GM06990 (cell line): ENCODE measurements around the gene DBI.

Experiments
- DNase-seq: peaks from one replicate; pipeline ENCODE4 v3.0.0-alpha.2; 2011; ENCODE audit not compliant: insufficient read length; ENCODE audit errors: extremely low read depth
- H3K27me3 ChIP-seq: replicated peaks from 2 replicates; pipeline ENCODE4 v1.6.0; 2011; ENCODE audit warnings: low read length; ENCODE audit not compliant: control insufficient read depth, insufficient read depth
- H3K36me3 ChIP-seq: 2 replicates; pipeline ENCODE4 v1.5.1; 2011; ENCODE audit warnings: low read length; ENCODE audit not compliant: control insufficient read depth, insufficient read depth
- H3K4me3 ChIP-seq: replicated peaks from 2 replicates; pipeline ENCODE4 v1.5.1; 2011; ENCODE audit warnings: low read depth, mild to moderate bottlenecking, control low read depth, low read length
- CTCF ChIP-seq: IDR thresholded peaks from 2 replicates; pipeline ENCODE4 v1.5.1; 2011; ENCODE audit warnings: low read length, control low read depth, mild to moderate bottlenecking, inconsistent platforms; ENCODE audit not compliant: insufficient read depth, poor library complexity, severe bottlenecking

Gene DBI

DNA sequence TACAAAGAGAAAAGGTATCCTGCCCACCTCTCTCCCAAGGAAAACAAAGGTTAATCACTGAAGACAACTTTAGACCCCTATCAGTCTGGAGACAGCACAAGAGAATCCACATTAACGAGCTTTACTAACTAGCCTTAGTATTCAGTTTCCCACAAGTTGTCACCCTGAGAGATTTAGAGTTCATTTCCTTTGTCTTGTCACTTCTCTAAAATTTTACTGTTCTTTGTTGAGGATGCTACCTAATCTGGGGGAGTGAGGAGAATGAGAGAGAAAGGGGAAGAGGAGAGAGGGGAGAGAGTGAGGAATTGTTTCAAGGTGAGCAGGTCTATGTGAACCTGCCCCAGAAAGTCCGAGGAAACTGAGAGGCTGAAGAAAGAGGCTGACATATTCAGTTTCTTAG, 28.5 kb upstream of the DBI start:
- Histone ChIP-seq H3K36me3 (no peaks in the 10 kb centered on the region), H3K27me3 (no peaks in the 10 kb centered on the region), H3K4me3 (no peak overlapping the region)
- no peak for DNase-seq
- no peak for TF ChIP-seq CTCF

DNA sequence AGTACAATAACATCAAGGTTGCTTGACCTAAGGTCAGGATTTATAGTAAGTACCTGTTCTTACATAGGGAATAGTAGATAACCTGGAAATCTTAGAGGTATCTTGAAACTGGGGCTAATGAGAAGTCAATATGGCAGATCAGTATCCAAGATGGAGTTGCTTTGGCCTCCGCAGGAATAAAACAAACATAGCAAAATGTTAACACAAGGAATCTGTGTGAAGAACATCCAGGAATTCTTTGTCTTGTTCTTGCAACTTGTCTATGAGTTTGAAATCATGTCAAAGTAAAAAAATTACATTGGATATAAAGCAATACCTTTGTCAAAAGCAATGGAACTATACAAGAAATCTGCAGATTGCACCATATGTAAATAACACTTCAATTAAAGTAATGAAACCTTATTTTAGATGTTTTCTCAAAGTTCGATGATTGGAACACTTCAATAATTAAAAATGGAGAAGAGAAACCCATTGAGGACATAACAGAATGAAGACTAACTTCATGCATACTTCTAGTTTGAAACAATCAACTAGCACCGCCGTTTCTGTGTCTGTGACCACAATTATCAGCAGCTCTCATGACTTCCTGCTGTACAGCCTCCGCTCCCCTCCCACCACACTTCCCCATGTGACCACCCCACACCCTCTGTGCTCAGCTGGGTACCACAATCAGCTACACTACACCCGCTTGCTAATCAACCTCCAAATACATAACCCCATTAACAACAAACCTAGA, 27.8 kb upstream of the DBI start:
- Histone ChIP-seq H3K27me3 (no peaks in the 10 kb centered on the region), H3K36me3 (no peaks in the 10 kb centered on the region), H3K4me3 (no peak overlapping the region)
- DNase-seq: peak; percentile 43
- TF ChIP-seq CTCF: no peak

GRCh38 chr2:119339562-119339923, 27.2 kb upstream of the DBI start:
- no peak for TF ChIP-seq CTCF
- H3K36me3 ChIP-seq: no peaks in the 10 kb centered on the region

GRCh38 chr2:119341684-119342083, 25.1 kb upstream of the DBI start:
- H3K27me3 ChIP-seq: no peaks in the 10 kb centered on the region
- H3K36me3 ChIP-seq: no peaks in the 10 kb centered on the region
- no peak for TF ChIP-seq CTCF
- no peak overlapping the region for H3K4me3 ChIP-seq
- DNase-seq: no peak

More at GRCh38 chr2:119339562-119339923, 27.2 kb upstream of the DBI start:
- Histone ChIP-seq H3K4me3 (no peak overlapping the region), H3K27me3 (no peaks in the 10 kb centered on the region)
- no peak for DNase-seq

DNA sequence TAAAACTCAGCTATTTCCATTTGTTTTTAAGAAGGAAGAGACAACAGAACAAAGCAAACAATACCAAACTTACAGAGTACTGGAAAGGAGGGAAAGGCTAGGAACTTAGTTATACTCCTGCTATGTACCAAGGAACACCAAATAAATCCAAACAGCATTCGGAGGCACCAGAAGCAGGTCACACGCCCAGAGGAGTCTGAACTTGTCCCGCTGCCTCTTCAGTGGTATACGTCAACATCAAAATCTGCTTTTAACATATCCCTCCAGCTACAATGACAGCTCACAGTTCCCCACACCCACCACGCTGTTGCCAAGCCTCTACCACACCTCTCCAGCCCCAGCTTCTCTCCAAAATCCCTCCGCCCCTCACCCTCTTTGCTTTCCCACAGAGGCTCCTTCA, 17.5 kb upstream of the DBI start:
- DNase-seq: no peak
- no peak for TF ChIP-seq CTCF
- H3K4me3 ChIP-seq: no peak overlapping the region

More for the DNA sequence above, 17.5 kb upstream of the DBI start:
- Histone ChIP-seq H3K27me3 (no peaks in the 10 kb centered on the region), H3K36me3 (no peaks in the 10 kb centered on the region)
